Gastroesophageal sphincter (tissue), 4 donors: ENCODE measurements around the gene GPLD1. TPM values are rescaled to one million over a fixed set of nuclear protein-coding genes. Genes with fewer than 3 reads are reported as not detected.
A peak's percentile ranks its signal among the peaks of the same experiment; 100 is the strongest.

ENCODE experiments used
- ATAC-seq: fragments of 150-250 bp; one replicate; pipeline ENCODE4 v1.9.1; 2016; ENCODE audit warnings: mild to moderate bottlenecking, moderate library complexity
- H3K27ac ChIP-seq, 4 donors: fragments of 200-600 bp; sonication (generic) in 3 of 4; 1 replicate in 3 of 4; 2 replicates in 1 of 4; pipeline ENCODE4 v1.5.1; 2016 to 2019
- H3K27me3 ChIP-seq: fragments of 200-600 bp; sonication (generic); one replicate; pipeline ENCODE4 v1.5.1; 2019
- H3K36me3 ChIP-seq, 2 donors: fragments of 200-600 bp; sonication (generic); one replicate each; pipeline ENCODE4 v1.5.1; 2019; ENCODE audit warnings: control low read depth in 1 of 2
- H3K4me1 ChIP-seq, 3 donors: fragments of 200-600 bp; sonication (generic); 1 replicate in 2 of 3; 2 replicates in 1 of 3; pipeline ENCODE4 v1.5.1; 2016 to 2019; ENCODE audit warnings: control low read depth in 2 of 3
- H3K4me3 ChIP-seq, 2 donors: fragments of 200-600 bp; sonication (generic); one replicate each; pipeline ENCODE4 v1.5.1; 2019; ENCODE audit warnings: mild to moderate bottlenecking in 1 of 2, moderate library complexity in 1 of 2
- H3K9me3 ChIP-seq, 3 donors: fragments of 200-600 bp; sonication (generic); one replicate each; pipeline ENCODE4 v1.5.1; 2017 to 2019; ENCODE audit warnings: control low read depth in 2 of 3
- CTCF ChIP-seq, 4 experiments: fragments of 200-600 bp in 2 of 4; fragments of 450-650 bp in 2 of 4; sonication (generic) in 1 of 4; IDR thresholded peaks; one replicate each; pipeline ENCODE4 v1.5.1; 2017 to 2019; ENCODE audit warnings: antibody characterized with exemption in 4 of 4, mild to moderate bottlenecking in 2 of 4, moderate library complexity in 2 of 4
- EP300 ChIP-seq: sonication (generic); formaldehyde crosslinking; IDR thresholded peaks from one replicate; pipeline ENCODE4 v1.6.1; 2017; ENCODE audit warnings: antibody characterized with exemption, mild to moderate bottlenecking
- POLR2A ChIP-seq, 2 donors: fragments of 450-650 bp; IDR thresholded peaks; one replicate each; pipeline ENCODE4 v1.6.1; 2017; ENCODE audit warnings: antibody characterized with exemption in 2 of 2, mild to moderate bottlenecking in 2 of 2, moderate library complexity in 1 of 2
- POLR2AphosphoS5 ChIP-seq: sonication (generic); formaldehyde crosslinking; IDR thresholded peaks from one replicate; pipeline ENCODE4 v1.6.1; 2017; ENCODE audit warnings: antibody characterized with exemption
- WGBS, 2 donors: methylation state at CpG; one replicate each; pipeline ENCODE4 v1.1.5; 2018; ENCODE audit warnings: low coverage in 1 of 2; 5-methylcytosine and 5-hydroxymethylcytosine counted together
- total RNA-seq, 4 donors: library from RNA; depleted of rRNA; stranded (reverse); fragments of >200 nt; gene quantifications; one replicate each; pipeline ENCODE4 v1.1.0, GENCODE V29; 2016

Gene GPLD1
- total RNA-seq, 4 donors from 2014 or later: 3.8 to 7.8 (median 5.6) TPM

- Histone ChIP-seq H3K36me3 (peaks cover 0 to 38% of the 10 kb centered on the region in 2 donors), H3K4me1 (no peaks in the 10 kb centered on the region), H3K9me3 (no peaks in the 10 kb centered on the region), H3K27ac (no peak overlapping the region), H3K27me3 (no peaks in the 10 kb centered on the region), H3K4me3 (no peak overlapping the region)
- ATAC-seq: no peak
- no peak for TF ChIP-seq EP300
- no peak for TF ChIP-seq POLR2A (IDR thresholded peaks at IDR 0.05)
- TF ChIP-seq CTCF (IDR thresholded peaks at IDR 0.05): no peak
- TF ChIP-seq POLR2AphosphoS5: no peak
- 76% methylated on average over 3 of the region's 3 CpGs for WGBS, 2 donors
Measured at GRCh38 chr6:24430086-24430485, 59.3 kb downstream of the GPLD1 start.

- Histone ChIP-seq H3K27me3 (no peaks in the 10 kb centered on the region), H3K4me1 (no peaks in the 10 kb centered on the region), H3K9me3 (no peaks in the 10 kb centered on the region), H3K4me3 (no peak overlapping the region), H3K27ac (no peak overlapping the region), H3K36me3 (peaks cover 0 to 45% of the 10 kb centered on the region in 2 donors)
- no peak for ATAC-seq
- no peak for TF ChIP-seq CTCF (IDR thresholded peaks at IDR 0.05)
- WGBS, 2 donors: 66 to 77% methylated on average over 3 of the region's 3 CpGs
Measured at GRCh38 chr6:24429146-24429545, 60.2 kb downstream of the GPLD1 start.

- no peaks in the 10 kb centered on the region for H3K4me1 ChIP-seq
- H3K36me3 ChIP-seq: peaks cover 0 to 50% of the 10 kb centered on the region in 2 donors
- H3K9me3 ChIP-seq: no peaks in the 10 kb centered on the region
- H3K4me3 ChIP-seq: no peak overlapping the region
- H3K27me3 ChIP-seq: no peaks in the 10 kb centered on the region
- H3K27ac ChIP-seq: no peak overlapping the region
- TF ChIP-seq POLR2A (IDR thresholded peaks at IDR 0.05) (no peak), POLR2AphosphoS5 (no peak), EP300 (no peak), CTCF (IDR thresholded peaks at IDR 0.05) (no peak)
- 76% methylated on average over 1 of the region's 2 CpGs; no CpG with 5 or more reads in 1 of the 2 donors for WGBS, 2 donors
- ATAC-seq: no peak
Measured at GRCh38 chr6:24428615-24429014, 60.8 kb downstream of the GPLD1 start.

- H3K27me3 ChIP-seq: no peaks in the 10 kb centered on the region
- no peak overlapping the region for H3K4me3 ChIP-seq
- TF ChIP-seq CTCF (IDR thresholded peaks at IDR 0.05): no peak
- no peak for TF ChIP-seq POLR2A (IDR thresholded peaks at IDR 0.05)
- TF ChIP-seq EP300: no peak
- TF ChIP-seq POLR2AphosphoS5: no peak
- no peaks in the 10 kb centered on the region for H3K9me3 ChIP-seq
- 69 to 76% methylated on average over 9 to 10 of the region's 10 CpGs for WGBS, 2 donors
- no peak for ATAC-seq
- H3K27ac ChIP-seq: peak overlapping the region in 1 of 4 donors; percentile 5
- H3K36me3 ChIP-seq: peaks cover 0 to 68% of the 10 kb centered on the region in 2 donors
- H3K4me1 ChIP-seq: no peaks in the 10 kb centered on the region
Measured at GRCh38 chr6:24426729-24427446, 62.5 kb downstream of the GPLD1 start.

- TF ChIP-seq POLR2AphosphoS5 (no peak), POLR2A (IDR thresholded peaks at IDR 0.05) (no peak), CTCF (IDR thresholded peaks at IDR 0.05) (no peak), EP300 (no peak)
- H3K4me1 ChIP-seq: no peaks in the 10 kb centered on the region
- WGBS, 2 donors: 55 to 77% methylated on average over 2 of the region's 2 CpGs
- no peak overlapping the region for H3K4me3 ChIP-seq
- no peaks in the 10 kb centered on the region for H3K9me3 ChIP-seq
- peaks cover 0 to 84% of the 10 kb centered on the region in 2 donors for H3K36me3 ChIP-seq
- H3K27ac ChIP-seq: no peak overlapping the region
- no peak for ATAC-seq
- H3K27me3 ChIP-seq: no peaks in the 10 kb centered on the region
Measured at GRCh38 chr6:24425091-24425490, 64.3 kb downstream of the GPLD1 start.
